Measurements from ENCODE around the gene OSMR.

DNA sequence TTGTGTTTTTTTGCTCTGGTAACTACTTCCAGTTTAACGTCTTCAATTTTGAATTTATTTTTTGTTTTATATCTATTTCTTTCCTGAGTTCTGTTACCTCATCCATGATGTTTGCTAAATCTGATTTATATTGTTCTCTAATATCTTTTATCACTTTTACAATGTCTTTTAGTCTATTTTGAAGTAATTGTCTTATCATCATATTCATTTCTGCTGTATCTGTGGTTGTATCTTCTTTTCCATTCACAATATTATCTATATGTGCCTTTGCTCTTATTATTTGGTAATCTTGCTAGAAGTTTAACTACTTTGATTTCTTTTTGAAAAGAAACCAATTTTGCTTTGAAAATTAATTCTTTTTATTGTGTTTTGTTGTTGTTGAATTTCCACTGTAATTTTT lies 43.6 kb downstream of the OSMR start:
- TF ChIP-seq DNMT1 (CRISPR knock-in tag; IDR thresholded peaks at IDR 0.05) (no peak), MED1 (CRISPR knock-in tag; IDR thresholded peaks at IDR 0.05) (no peak)
